ENCODE measurements around the gene EXOC4.

The EXOC4 gene

GRCh38 chr7:133529861-133530260, 277.0 kb downstream of the EXOC4 start:
- DNase-seq (ENCODE audit: extremely low read depth in 1 of 2, low read depth in 1 of 2): no peak

GRCh38 chr7:133530682-133531081, 277.8 kb downstream of the EXOC4 start:
- no peak for DNase-seq (ENCODE audit: extremely low read depth in 1 of 2, low read depth in 1 of 2)

GRCh38 chr7:133534816-133535215, 281.9 kb downstream of the EXOC4 start:
- no peak for DNase-seq (ENCODE audit: extremely low read depth in 1 of 2, low read depth in 1 of 2)

GRCh38 chr7:133535308-133535707, 282.4 kb downstream of the EXOC4 start:
- DNase-seq (ENCODE audit: extremely low read depth in 1 of 2, low read depth in 1 of 2): no peak

- no peak for DNase-seq (ENCODE audit: extremely low read depth in 1 of 2, low read depth in 1 of 2)
These were observed 283.6 kb downstream of the EXOC4 start for GRCh38 chr7:133536450-133536849.

GRCh38 chr7:133539016-133539415, 286.1 kb downstream of the EXOC4 start:
- DNase-seq (ENCODE audit: extremely low read depth in 1 of 2, low read depth in 1 of 2): no peak

- DNase-seq (ENCODE audit: extremely low read depth in 1 of 2, low read depth in 1 of 2): no peak
These were observed 287.4 kb downstream of the EXOC4 start for GRCh38 chr7:133540096-133540860.

- DNase-seq (ENCODE audit: extremely low read depth in 1 of 2, low read depth in 1 of 2): no peak
These were observed 289.4 kb downstream of the EXOC4 start for GRCh38 chr7:133542209-133542780.

- no peak for DNase-seq (ENCODE audit: extremely low read depth in 1 of 2, low read depth in 1 of 2)
These were observed 290.8 kb downstream of the EXOC4 start for GRCh38 chr7:133543657-133544056.

- no peak for DNase-seq (ENCODE audit: extremely low read depth in 1 of 2, low read depth in 1 of 2)
These were observed 292.7 kb downstream of the EXOC4 start for GRCh38 chr7:133545618-133546017.

GRCh38 chr7:133547981-133548380, 295.1 kb downstream of the EXOC4 start:
- no peak for DNase-seq (ENCODE audit: extremely low read depth in 1 of 2, low read depth in 1 of 2)

GRCh38 chr7:133549633-133550032, 296.8 kb downstream of the EXOC4 start:
- no peak for DNase-seq (ENCODE audit: extremely low read depth in 1 of 2, low read depth in 1 of 2)

GRCh38 chr7:133550145-133550544, 297.3 kb downstream of the EXOC4 start:
- no peak for DNase-seq (ENCODE audit: extremely low read depth in 1 of 2, low read depth in 1 of 2)

GRCh38 chr7:133550811-133551210, 297.9 kb downstream of the EXOC4 start:
- DNase-seq (ENCODE audit: extremely low read depth in 1 of 2, low read depth in 1 of 2): no peak

- DNase-seq (ENCODE audit: extremely low read depth in 1 of 2, low read depth in 1 of 2): no peak
These were observed 298.6 kb downstream of the EXOC4 start for GRCh38 chr7:133551466-133551865.

- DNase-seq (ENCODE audit: extremely low read depth in 1 of 2, low read depth in 1 of 2): no peak
These were observed 299.2 kb downstream of the EXOC4 start for GRCh38 chr7:133552079-133552478.

- no peak for DNase-seq (ENCODE audit: extremely low read depth in 1 of 2, low read depth in 1 of 2)
These were observed 301.5 kb downstream of the EXOC4 start for GRCh38 chr7:133554330-133554729.

- no peak for DNase-seq (ENCODE audit: extremely low read depth in 1 of 2, low read depth in 1 of 2)
These were observed 303.2 kb downstream of the EXOC4 start for GRCh38 chr7:133556048-133556447.

GRCh38 chr7:133556553-133556952, 303.7 kb downstream of the EXOC4 start:
- DNase-seq (ENCODE audit: extremely low read depth in 1 of 2, low read depth in 1 of 2): no peak

- no peak for DNase-seq (ENCODE audit: extremely low read depth in 1 of 2, low read depth in 1 of 2)
These were observed 308.0 kb downstream of the EXOC4 start for GRCh38 chr7:133560900-133561299.

GRCh38 chr7:133561396-133561795, 308.5 kb downstream of the EXOC4 start:
- no peak for DNase-seq (ENCODE audit: extremely low read depth in 1 of 2, low read depth in 1 of 2)

GRCh38 chr7:133562621-133563020, 309.7 kb downstream of the EXOC4 start:
- DNase-seq (ENCODE audit: extremely low read depth in 1 of 2, low read depth in 1 of 2): no peak

- DNase-seq (ENCODE audit: extremely low read depth in 1 of 2, low read depth in 1 of 2): no peak
These were observed 310.4 kb downstream of the EXOC4 start for GRCh38 chr7:133563251-133563650.
